GM06990 (cell line): ENCODE measurements around the gene ENPP6.

Experiments used
- DNase-seq: peaks from one replicate; pipeline ENCODE4 v3.0.0-alpha.2; 2011; ENCODE audit not compliant: insufficient read length; ENCODE audit errors: extremely low read depth
- H3K27me3 ChIP-seq: replicated peaks from 2 replicates; pipeline ENCODE4 v1.6.0; 2011; ENCODE audit warnings: low read length; ENCODE audit not compliant: control insufficient read depth, insufficient read depth
- H3K36me3 ChIP-seq: 2 replicates; pipeline ENCODE4 v1.5.1; 2011; ENCODE audit warnings: low read length; ENCODE audit not compliant: control insufficient read depth, insufficient read depth
- H3K4me3 ChIP-seq: replicated peaks from 2 replicates; pipeline ENCODE4 v1.5.1; 2011; ENCODE audit warnings: low read depth, mild to moderate bottlenecking, control low read depth, low read length
- TF ChIP-seq, protein P1 (sequence below): IDR thresholded peaks from 2 replicates; pipeline ENCODE4 v1.5.1; 2011; ENCODE audit warnings: low read length, control low read depth, mild to moderate bottlenecking, inconsistent platforms; ENCODE audit not compliant: insufficient read depth, poor library complexity, severe bottlenecking

Gene ENPP6

DNA sequence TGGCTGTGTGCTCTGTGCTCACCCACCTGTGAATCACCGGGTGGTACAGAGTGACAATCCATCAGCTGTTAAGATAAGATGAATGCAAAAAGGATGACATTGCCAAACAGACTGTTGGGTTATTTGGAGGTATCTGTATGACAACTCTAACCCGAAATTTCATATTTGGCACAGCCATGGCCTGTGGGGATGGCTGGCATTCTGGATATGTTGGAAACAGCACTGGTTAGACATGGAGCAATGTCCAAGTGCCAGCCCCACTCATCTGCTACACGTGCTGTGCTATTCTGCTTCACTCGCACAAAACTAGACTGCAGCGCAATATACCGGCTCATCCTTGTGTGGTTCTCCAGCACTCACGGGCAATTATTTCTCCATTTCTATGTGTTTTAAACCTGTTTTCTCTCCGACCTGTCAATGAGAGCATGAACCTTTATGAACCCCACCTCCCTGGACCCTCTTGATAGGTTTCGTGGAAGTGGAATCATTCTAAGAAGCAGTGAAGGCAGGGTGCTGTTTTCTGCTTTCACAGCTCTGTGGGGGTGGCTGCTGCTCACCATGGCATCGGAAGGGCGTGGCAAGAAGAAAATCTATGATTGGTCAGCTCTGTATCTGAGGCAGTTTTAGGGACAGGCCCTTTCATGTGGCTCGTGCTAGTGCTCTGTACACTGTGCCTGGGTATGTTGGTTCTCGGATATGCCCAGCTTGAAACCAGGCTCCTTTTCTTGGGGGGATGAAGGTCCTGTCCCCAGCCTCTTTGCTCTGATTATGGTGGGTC lies 94.9 kb downstream of the ENPP6 start:
- Histone ChIP-seq H3K27me3 (peaks cover 2% of the 10 kb centered on the region), H3K36me3 (no peaks in the 10 kb centered on the region), H3K4me3 (no peak overlapping the region)
- TF ChIP-seq, protein P1, sequence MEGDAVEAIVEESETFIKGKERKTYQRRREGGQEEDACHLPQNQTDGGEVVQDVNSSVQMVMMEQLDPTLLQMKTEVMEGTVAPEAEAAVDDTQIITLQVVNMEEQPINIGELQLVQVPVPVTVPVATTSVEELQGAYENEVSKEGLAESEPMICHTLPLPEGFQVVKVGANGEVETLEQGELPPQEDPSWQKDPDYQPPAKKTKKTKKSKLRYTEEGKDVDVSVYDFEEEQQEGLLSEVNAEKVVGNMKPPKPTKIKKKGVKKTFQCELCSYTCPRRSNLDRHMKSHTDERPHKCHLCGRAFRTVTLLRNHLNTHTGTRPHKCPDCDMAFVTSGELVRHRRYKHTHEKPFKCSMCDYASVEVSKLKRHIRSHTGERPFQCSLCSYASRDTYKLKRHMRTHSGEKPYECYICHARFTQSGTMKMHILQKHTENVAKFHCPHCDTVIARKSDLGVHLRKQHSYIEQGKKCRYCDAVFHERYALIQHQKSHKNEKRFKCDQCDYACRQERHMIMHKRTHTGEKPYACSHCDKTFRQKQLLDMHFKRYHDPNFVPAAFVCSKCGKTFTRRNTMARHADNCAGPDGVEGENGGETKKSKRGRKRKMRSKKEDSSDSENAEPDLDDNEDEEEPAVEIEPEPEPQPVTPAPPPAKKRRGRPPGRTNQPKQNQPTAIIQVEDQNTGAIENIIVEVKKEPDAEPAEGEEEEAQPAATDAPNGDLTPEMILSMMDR = no peak
- DNase-seq = no peak

DNA sequence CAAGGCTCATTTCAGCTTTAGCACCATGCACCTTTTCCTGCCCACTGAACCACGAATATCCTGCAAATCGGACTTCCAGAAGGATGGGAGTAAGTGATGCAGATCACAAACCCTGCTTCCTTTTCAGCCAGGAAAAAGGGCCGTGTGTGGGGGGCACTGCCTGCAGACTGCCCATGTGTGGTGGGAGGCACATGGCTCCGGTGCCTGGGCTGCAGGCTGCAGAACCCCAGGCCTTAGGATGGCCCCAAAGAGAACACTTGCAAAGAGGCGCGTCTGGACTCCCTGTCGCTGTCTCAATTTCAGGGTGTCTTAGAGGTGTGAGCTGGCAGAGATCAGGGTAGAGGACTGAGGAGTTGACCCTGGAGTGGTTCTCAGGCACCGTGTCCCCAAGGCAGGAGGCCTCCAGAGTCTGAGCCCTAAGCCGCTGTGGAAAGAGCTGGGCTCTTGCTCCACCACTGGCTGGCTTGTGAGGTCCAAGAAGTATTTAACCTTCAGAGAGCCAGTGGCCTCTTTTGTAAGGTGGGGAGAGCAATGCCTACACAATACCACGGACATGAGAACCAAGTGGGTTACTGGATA lies 97.0 kb downstream of the ENPP6 start:
- DNase-seq = no peak
- TF ChIP-seq, protein P1 = no peak
- Histone ChIP-seq H3K4me3 (no peak overlapping the region), H3K36me3 (no peaks in the 10 kb centered on the region), H3K27me3 (peaks cover 2% of the 10 kb centered on the region)

DNA sequence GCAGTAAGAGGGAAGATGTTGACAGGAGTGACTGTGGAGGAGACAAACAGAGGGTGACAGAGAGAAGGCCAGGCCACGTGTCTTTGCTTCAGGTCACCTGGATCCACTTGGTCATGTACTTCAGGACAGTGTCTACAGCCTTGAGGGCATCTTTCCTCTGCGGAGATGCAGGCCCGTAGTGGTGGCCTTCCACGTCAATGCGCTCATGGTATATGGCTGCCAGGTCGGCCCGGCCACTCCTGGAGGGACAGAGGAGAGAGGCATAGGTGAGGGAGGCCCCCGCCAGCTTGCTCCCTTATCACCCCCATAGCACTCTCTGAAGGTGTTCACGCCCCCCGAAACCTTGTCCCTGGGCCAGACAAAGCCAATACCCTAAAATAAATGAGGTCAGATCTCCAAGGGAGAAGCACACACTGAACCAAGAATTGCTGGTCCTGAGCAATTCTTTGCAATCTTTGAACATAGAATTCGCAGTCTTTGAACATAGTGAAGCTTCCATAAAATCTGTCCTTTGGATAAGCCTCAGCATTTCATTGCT lies 99.9 kb downstream of the ENPP6 start:
- TF ChIP-seq, protein P1 = no peak
- Histone ChIP-seq H3K4me3 (no peak overlapping the region), H3K36me3 (no peaks in the 10 kb centered on the region), H3K27me3 (peaks cover 2% of the 10 kb centered on the region)
- DNase-seq = no peak

DNA sequence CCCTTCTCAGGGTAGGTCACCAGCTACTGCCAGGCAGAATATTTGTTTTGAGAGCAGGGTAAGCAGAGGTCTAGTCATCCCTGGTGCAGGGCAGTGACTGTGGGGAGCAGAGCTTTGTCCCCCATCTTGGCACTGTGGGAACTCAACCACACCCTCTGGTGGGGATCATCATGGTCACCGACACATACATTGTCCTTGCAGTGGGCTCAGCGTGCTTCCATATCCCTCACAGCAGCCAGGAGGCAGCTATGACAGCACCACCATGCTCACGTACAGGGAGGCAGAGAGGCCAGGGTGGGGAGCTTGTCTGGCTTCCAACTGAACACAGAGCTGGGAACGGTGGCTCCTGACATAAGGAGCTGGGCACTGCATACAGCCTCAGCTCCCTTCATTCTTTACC lies 102.3 kb downstream of the ENPP6 start:
- DNase-seq = no peak
- Histone ChIP-seq H3K4me3 (no peak overlapping the region), H3K27me3 (peaks cover 1% of the 10 kb centered on the region), H3K36me3 (no peaks in the 10 kb centered on the region)
- TF ChIP-seq, protein P1 = no peak

DNA sequence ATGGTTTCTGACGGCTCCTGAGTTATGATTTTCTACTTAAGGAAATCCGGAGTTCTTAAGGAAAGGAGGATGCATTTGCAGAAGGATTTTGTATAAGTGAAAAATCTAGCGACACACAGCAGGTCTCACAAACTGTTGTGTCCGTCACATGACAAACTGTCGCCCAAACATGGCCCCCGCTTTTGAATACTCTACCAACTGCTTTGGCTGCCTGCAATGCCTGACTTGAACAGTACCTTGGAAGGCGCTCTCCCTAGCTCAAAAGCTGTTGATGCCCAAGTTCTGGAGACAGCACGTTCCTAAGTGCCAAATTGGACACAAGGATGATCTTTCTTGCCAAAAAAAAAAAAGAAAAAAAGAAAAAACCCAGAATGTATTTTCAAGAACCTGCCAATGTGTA lies 103.2 kb downstream of the ENPP6 start:
- H3K36me3 ChIP-seq = no peaks in the 10 kb centered on the region
- H3K27me3 ChIP-seq = no peaks in the 10 kb centered on the region; the same call in none of the 2 replicates
- TF ChIP-seq, protein P1 = no peak
- DNase-seq = no peak
- H3K4me3 ChIP-seq = no peak overlapping the region
